Stimulated activated CD4-positive, alpha-beta T cell treated with anti-CD3 and anti-CD28 coated beads, Interleukin-15, amount 100 ng/mL, for 48 hours (primary cell): Measurements from ENCODE around the gene GXYLT1.
"Not testable (repeated sequence)": the region's sequence is repeated elsewhere in the genome, so short reads cannot be mapped to it uniquely, and the experiment has no call there.

Experiments used
- DNase-seq, 2 donors: peaks; one replicate each; pipeline ENCODE4 v3.0.0-alpha.2; 2020; ENCODE audit warnings: low read depth in 2 of 2

Gene GXYLT1

GRCh38 chr12:42145197-42145549 is 499 bp upstream of the GXYLT1 start:
- DNase-seq, result no peak

GRCh38 chr12:42144158-42144407 is 591 bp downstream of the GXYLT1 start:
- DNase-seq, result no peak

GRCh38 chr12:42143452-42144157 is 1.1 kb downstream of the GXYLT1 start:
- no peak for DNase-seq

- DNase-seq, result no peak
These were observed 2.6 kb downstream of the GXYLT1 start for GRCh38 chr12:42141981-42142606.

GRCh38 chr12:42140901-42141300 is 3.8 kb downstream of the GXYLT1 start:
- DNase-seq, result no peak

- no peak for DNase-seq
These were observed 9.3 kb downstream of the GXYLT1 start for GRCh38 chr12:42135259-42135814.

- no peak for DNase-seq
These were observed 13.8 kb downstream of the GXYLT1 start for GRCh38 chr12:42130672-42131402.

GRCh38 chr12:42129595-42130204 is 15.0 kb downstream of the GXYLT1 start:
- no peak for DNase-seq

- DNase-seq, result no peak
These were observed 15.8 kb downstream of the GXYLT1 start for GRCh38 chr12:42128888-42129287.

- no peak for DNase-seq
These were observed 16.3 kb downstream of the GXYLT1 start for GRCh38 chr12:42128327-42128726.

GRCh38 chr12:42126963-42127362 is 17.7 kb downstream of the GXYLT1 start:
- no peak for DNase-seq

- no peak for DNase-seq
These were observed 19.3 kb downstream of the GXYLT1 start for GRCh38 chr12:42125388-42125767.

GRCh38 chr12:42124764-42125387 is 19.8 kb downstream of the GXYLT1 start:
- DNase-seq, result no peak

GRCh38 chr12:42119085-42119633 is 25.5 kb downstream of the GXYLT1 start:
- no peak for DNase-seq

GRCh38 chr12:42118136-42118879 is 26.4 kb downstream of the GXYLT1 start:
- no peak for DNase-seq

GRCh38 chr12:42109031-42109430 is 35.6 kb downstream of the GXYLT1 start:
- no peak for DNase-seq

- DNase-seq, result not testable (repeated sequence)
These were observed 37.9 kb downstream of the GXYLT1 start for GRCh38 chr12:42106791-42107190.

GRCh38 chr12:42104784-42105183 is 39.9 kb downstream of the GXYLT1 start:
- no peak for DNase-seq

- no peak for DNase-seq
These were observed 40.6 kb downstream of the GXYLT1 start for GRCh38 chr12:42104087-42104486.

GRCh38 chr12:42103155-42103554 is 41.5 kb downstream of the GXYLT1 start:
- DNase-seq, result no peak

- DNase-seq, result no peak
These were observed 42.0 kb downstream of the GXYLT1 start for GRCh38 chr12:42102720-42103119.
